Common myeloid progenitor, CD34-positive (primary cell): Measurements from ENCODE around the gene PKNOX2.

Experiments used
- CTCF ChIA-PET: fragments of 350-600 bp; sonication (Branson Sonifier 250); formaldehyde crosslinking; loops from one replicate; lab custom pipeline; 2021; ENCODE audit warnings: antibody characterized with exemption; lab: Charles Lee
- POLR2A ChIA-PET: fragments of 350-600 bp; sonication (Branson Sonifier 250); formaldehyde crosslinking; loops from one replicate; lab custom pipeline; 2021; ENCODE audit warnings: antibody characterized with exemption; lab: Charles Lee
- DNase-seq, 3 donors: peaks; one replicate each; pipeline versions ENCODE4 v3.0.0 to v3.0.0-alpha.2; 2013
- H3K27ac ChIP-seq, 2 experiments: 1 replicate in 1 of 2; 2 replicates in 1 of 2; pipeline ENCODE4 v1.7.0; 2013; ENCODE audit warnings: inconsistent platforms in 2 of 2, low read length in 2 of 2, mild to moderate bottlenecking in 2 of 2, low read depth in 1 of 2, moderate library complexity in 1 of 2; ENCODE audit not compliant: severe bottlenecking in 2 of 2, insufficient read depth in 1 of 2, poor library complexity in 1 of 2
- H3K27me3 ChIP-seq, 5 experiments: replicated peaks in 2 of 5; 1 replicate in 3 of 5; 2 replicates in 2 of 5; pipeline versions ENCODE4 v1.6.1 to v1.7.0; 2013; ENCODE audit warnings: low read length in 4 of 5, mild to moderate bottlenecking in 2 of 5, moderate library complexity in 2 of 5, inconsistent platforms in 1 of 5; ENCODE audit not compliant: insufficient read depth in 5 of 5, control insufficient read depth in 4 of 5
- H3K36me3 ChIP-seq, 4 experiments: 1 replicate in 2 of 4; 2 replicates in 2 of 4; pipeline versions ENCODE4 v1.6.1 to v1.7.0; 2013; ENCODE audit warnings: low read length in 3 of 4, control low read depth in 1 of 4, mild to moderate bottlenecking in 1 of 4; ENCODE audit not compliant: control insufficient read depth in 4 of 4, insufficient read depth in 4 of 4
- H3K4me1 ChIP-seq, 4 experiments: 1 replicate in 3 of 4; 2 replicates in 1 of 4; pipeline versions ENCODE4 v1.6.1 to v1.7.1; 2013; ENCODE audit warnings: low read length in 3 of 4, mild to moderate bottlenecking in 3 of 4, control low read depth in 1 of 4, inconsistent platforms in 1 of 4, moderate library complexity in 1 of 4; ENCODE audit not compliant: control insufficient read depth in 4 of 4, insufficient read depth in 4 of 4; ENCODE audit errors: control extremely low read depth in 1 of 4
- H3K4me3 ChIP-seq, 7 experiments: 1 replicate in 4 of 7; 2 replicates in 3 of 7; pipeline versions ENCODE4 v1.5.1 to v1.7.0; 2013; ENCODE audit warnings: mild to moderate bottlenecking in 7 of 7, low read length in 6 of 7, moderate library complexity in 6 of 7, inconsistent platforms in 2 of 7, low read depth in 2 of 7, control low read depth in 1 of 7; ENCODE audit not compliant: insufficient read depth in 4 of 7, control insufficient read depth in 1 of 7; ENCODE audit errors: extremely low read depth in 1 of 7
- H3K9me3 ChIP-seq, 5 experiments: 1 replicate in 4 of 5; 2 replicates in 1 of 5; pipeline versions ENCODE4 v1.6.1 to v1.7.1; 2013; ENCODE audit warnings: low read length in 4 of 5, mild to moderate bottlenecking in 2 of 5, inconsistent platforms in 1 of 5, low read depth in 1 of 5, moderate library complexity in 1 of 5; ENCODE audit not compliant: control insufficient read depth in 4 of 5, insufficient read depth in 2 of 5; ENCODE audit errors: control extremely low read depth in 1 of 5
- WGBS: methylation state at CpG from one replicate; pipeline ENCODE4 v1.1.5; 2013; ENCODE audit not compliant: insufficient coverage; 5-methylcytosine and 5-hydroxymethylcytosine counted together

The PKNOX2 gene

GRCh38 chr11:125374398-125374797 is 209.8 kb downstream of the PKNOX2 start:
- H3K27ac ChIP-seq, result no peak overlapping the region
- ChIA-PET CTCF (no interaction called here), POLR2A (no interaction called here)
- no peak for DNase-seq
- H3K27me3 ChIP-seq, result peaks cover 4 to 89% (median 30%) of the 10 kb centered on the region in 5 experiments
- H3K36me3 ChIP-seq, result no peaks in the 10 kb centered on the region
- WGBS, result 90% methylated on average over 2 of the region's 4 CpGs
- H3K9me3 ChIP-seq, result no peaks in the 10 kb centered on the region
- no peak overlapping the region for H3K4me3 ChIP-seq
- H3K4me1 ChIP-seq, result no peaks in the 10 kb centered on the region

GRCh38 chr11:125375146-125375545 is 210.6 kb downstream of the PKNOX2 start:
- peaks cover 4 to 85% (median 27%) of the 10 kb centered on the region in 5 experiments for H3K27me3 ChIP-seq
- H3K27ac ChIP-seq, result no peak overlapping the region
- H3K9me3 ChIP-seq, result no peaks in the 10 kb centered on the region
- ChIA-PET CTCF (no interaction called here), POLR2A (no interaction called here)
- H3K4me3 ChIP-seq, result no peak overlapping the region
- no peaks in the 10 kb centered on the region for H3K4me1 ChIP-seq
- no CpG with 5 or more reads among the region's 6 CpGs for WGBS
- H3K36me3 ChIP-seq, result no peaks in the 10 kb centered on the region
- DNase-seq, result no peak

- CTCF ChIA-PET, result no interaction called here
These were observed 211.6 kb downstream of the PKNOX2 start for GRCh38 chr11:125376117-125376516.

GRCh38 chr11:125376856-125377255 is 212.3 kb downstream of the PKNOX2 start:
- WGBS, result 100% methylated on average over 3 of the region's 5 CpGs
- Histone ChIP-seq H3K27me3 (peaks cover 4 to 85% (median 24%) of the 10 kb centered on the region in 5 experiments), H3K27ac (no peak overlapping the region), H3K36me3 (no peaks in the 10 kb centered on the region), H3K4me3 (no peak overlapping the region), H3K4me1 (no peaks in the 10 kb centered on the region), H3K9me3 (no peaks in the 10 kb centered on the region)
- DNase-seq, result no peak
- ChIA-PET CTCF (no interaction called here), POLR2A (no interaction called here)

More at GRCh38 chr11:125376117-125376516, 211.6 kb downstream of the PKNOX2 start:
- no peak overlapping the region for H3K27ac ChIP-seq
- H3K9me3 ChIP-seq, result no peaks in the 10 kb centered on the region
- WGBS, result 50% methylated on average over 1 of the region's 9 CpGs
- DNase-seq, result peak in 1 of 3 donors; percentile 8
- no peak overlapping the region for H3K4me3 ChIP-seq
- H3K4me1 ChIP-seq, result no peaks in the 10 kb centered on the region
- peaks cover 4 to 85% (median 24%) of the 10 kb centered on the region in 5 experiments for H3K27me3 ChIP-seq
- no peaks in the 10 kb centered on the region for H3K36me3 ChIP-seq
- POLR2A ChIA-PET, result no interaction called here

- Histone ChIP-seq H3K27ac (no peak overlapping the region), H3K4me1 (no peaks in the 10 kb centered on the region), H3K36me3 (no peaks in the 10 kb centered on the region), H3K4me3 (no peak overlapping the region), H3K9me3 (no peaks in the 10 kb centered on the region), H3K27me3 (peaks cover 0 to 84% (median 26%) of the 10 kb centered on the region in 5 experiments)
- 87% methylated on average over 7 of the region's 7 CpGs for WGBS
- no peak for DNase-seq
- ChIA-PET POLR2A (no interaction called here), CTCF (no interaction called here)
These were observed 213.5 kb downstream of the PKNOX2 start for GRCh38 chr11:125378083-125378482.

GRCh38 chr11:125378571-125378970 is 214.0 kb downstream of the PKNOX2 start:
- ChIA-PET POLR2A (no interaction called here), CTCF (no interaction called here)
- WGBS, result 96% methylated on average over 5 of the region's 6 CpGs
- no peak for DNase-seq
- H3K9me3 ChIP-seq, result no peaks in the 10 kb centered on the region
- no peak overlapping the region for H3K4me3 ChIP-seq
- H3K4me1 ChIP-seq, result no peaks in the 10 kb centered on the region
- H3K27ac ChIP-seq, result no peak overlapping the region
- no peaks in the 10 kb centered on the region for H3K36me3 ChIP-seq
- peaks cover 0 to 80% (median 23%) of the 10 kb centered on the region in 5 experiments for H3K27me3 ChIP-seq

- H3K9me3 ChIP-seq, result no peaks in the 10 kb centered on the region
- no peak overlapping the region for H3K4me3 ChIP-seq
- no peak for DNase-seq
- CTCF ChIA-PET, result no interaction called here
- H3K4me1 ChIP-seq, result no peaks in the 10 kb centered on the region
- WGBS, result 96% methylated on average over 3 of the region's 5 CpGs
- no peaks in the 10 kb centered on the region for H3K36me3 ChIP-seq
- no peak overlapping the region for H3K27ac ChIP-seq
- POLR2A ChIA-PET, result no interaction called here
- peaks cover 0 to 72% (median 19%) of the 10 kb centered on the region in 5 experiments for H3K27me3 ChIP-seq
These were observed 215.0 kb downstream of the PKNOX2 start for GRCh38 chr11:125379565-125379964.
